Measurements from ENCODE around the gene GPR137.

- TF ChIP-seq CTCF (IDR thresholded peaks at IDR 0.05; ENCODE audit: low read length) (no peak), EZH2 (IDR thresholded peaks at IDR 0.05; ENCODE audit: borderline replicate concordance, low read length) (no peak)
These were observed 14.4 kb downstream of the GPR137 start, which contains the start of gene CATSPERZ for GRCh38 chr11:64299847-64300648.

Data from OCI-LY1 (cell line).